ENCODE data around the gene RAPGEF1.

The RAPGEF1 gene

GRCh38 chr9:131580358-131580757 lies 159.5 kb downstream of the RAPGEF1 start:
- no peak overlapping the region for H2BK120ac ChIP-seq (ENCODE audit: low read depth, low read length)
- H2AK5ac ChIP-seq (ENCODE audit: low read length): no peak overlapping the region
- H3K4ac ChIP-seq (ENCODE audit: low read depth, low read length): no peak overlapping the region
- H3K9ac ChIP-seq (ENCODE audit: low read length): no peak overlapping the region
- H3K56ac ChIP-seq (ENCODE audit: low read length): no peak overlapping the region
- no peak for DNase-seq
- peaks cover 2% of the 10 kb centered on the region for H3K36me3 ChIP-seq (ENCODE audit: control insufficient read depth, insufficient read depth, low read length)
- no peak overlapping the region for H4K5ac ChIP-seq (ENCODE audit: low read length)
- H3K79me1 ChIP-seq (ENCODE audit: low read length): no peaks in the 10 kb centered on the region
- H2BK15ac ChIP-seq (replicated peaks; ENCODE audit: low read depth): no peak overlapping the region
- H2BK5ac ChIP-seq (ENCODE audit: low read length): no peak overlapping the region
- no peak overlapping the region for H3K4me2 ChIP-seq (ENCODE audit: low read length)
- H3K18ac ChIP-seq (ENCODE audit: low read length): no peak overlapping the region
- H3K27me3 ChIP-seq (ENCODE audit: insufficient read depth, low read length, poor library complexity): no peaks in the 10 kb centered on the region
- H3K4me1 ChIP-seq (ENCODE audit: control insufficient read depth, low read depth, low read length): no peaks in the 10 kb centered on the region
- H3K4me3 ChIP-seq (ENCODE audit: low read length): no peak overlapping the region
- no peak overlapping the region for H3K23ac ChIP-seq (ENCODE audit: low read length)
- no peaks in the 10 kb centered on the region for H3K79me2 ChIP-seq (ENCODE audit: control insufficient read depth, insufficient read depth, low read length)
- no peak overlapping the region for H4K8ac ChIP-seq (ENCODE audit: low read depth, low read length)
- H3K27ac ChIP-seq (ENCODE audit: low read depth, low read length): no peak overlapping the region
- no CpG with 5 or more reads among the region's 9 CpGs for WGBS (ENCODE audit: extremely low coverage, insufficient coverage, low lambda C conversion rate)

- no peak overlapping the region for H3K4me2 ChIP-seq (ENCODE audit: low read length)
- H2BK5ac ChIP-seq (ENCODE audit: low read length): no peak overlapping the region
- no peak overlapping the region for H3K27ac ChIP-seq (ENCODE audit: low read depth, low read length)
- H3K18ac ChIP-seq (ENCODE audit: low read length): no peak overlapping the region
- no peak overlapping the region for H3K4me3 ChIP-seq (ENCODE audit: low read length)
- no peak overlapping the region for H3K9ac ChIP-seq (ENCODE audit: low read length)
- no peak overlapping the region for H2AK5ac ChIP-seq (ENCODE audit: low read length)
- H3K4ac ChIP-seq (ENCODE audit: low read depth, low read length): no peak overlapping the region
- no peaks in the 10 kb centered on the region for H3K27me3 ChIP-seq (ENCODE audit: insufficient read depth, low read length, poor library complexity)
- WGBS (ENCODE audit: extremely low coverage, insufficient coverage, low lambda C conversion rate): no CpG with 5 or more reads among the region's 8 CpGs
- no peaks in the 10 kb centered on the region for H3K4me1 ChIP-seq (ENCODE audit: control insufficient read depth, low read depth, low read length)
- no peak overlapping the region for H3K56ac ChIP-seq (ENCODE audit: low read length)
- H4K8ac ChIP-seq (ENCODE audit: low read depth, low read length): no peak overlapping the region
- no peak overlapping the region for H3K23ac ChIP-seq (ENCODE audit: low read length)
- no peak for DNase-seq
- no peak overlapping the region for H2BK15ac ChIP-seq (replicated peaks; ENCODE audit: low read depth)
- H3K79me1 ChIP-seq (ENCODE audit: low read length): no peaks in the 10 kb centered on the region
- no peaks in the 10 kb centered on the region for H3K79me2 ChIP-seq (ENCODE audit: control insufficient read depth, insufficient read depth, low read length)
- H4K5ac ChIP-seq (ENCODE audit: low read length): no peak overlapping the region
- H3K36me3 ChIP-seq (ENCODE audit: control insufficient read depth, insufficient read depth, low read length): peaks cover 2% of the 10 kb centered on the region
- no peak overlapping the region for H2BK120ac ChIP-seq (ENCODE audit: low read depth, low read length)
These were observed 160.1 kb downstream of the RAPGEF1 start for GRCh38 chr9:131579789-131580211.

GRCh38 chr9:131578731-131579504 lies 161.0 kb downstream of the RAPGEF1 start:
- H4K5ac ChIP-seq (ENCODE audit: low read length): no peak overlapping the region
- no peaks in the 10 kb centered on the region for H3K79me1 ChIP-seq (ENCODE audit: low read length)
- no peak overlapping the region for H2AK5ac ChIP-seq (ENCODE audit: low read length)
- H2BK120ac ChIP-seq (ENCODE audit: low read depth, low read length): no peak overlapping the region
- H3K4me2 ChIP-seq (ENCODE audit: low read length): no peak overlapping the region
- WGBS (ENCODE audit: extremely low coverage, insufficient coverage, low lambda C conversion rate): no CpG with 5 or more reads among the region's 26 CpGs
- H3K56ac ChIP-seq (ENCODE audit: low read length): no peak overlapping the region
- no peak overlapping the region for H3K4me3 ChIP-seq (ENCODE audit: low read length)
- H3K27ac ChIP-seq (ENCODE audit: low read depth, low read length): no peak overlapping the region
- no peak overlapping the region for H2BK5ac ChIP-seq (ENCODE audit: low read length)
- H4K8ac ChIP-seq (ENCODE audit: low read depth, low read length): no peak overlapping the region
- H3K79me2 ChIP-seq (ENCODE audit: control insufficient read depth, insufficient read depth, low read length): no peaks in the 10 kb centered on the region
- H3K18ac ChIP-seq (ENCODE audit: low read length): no peak overlapping the region
- H3K4ac ChIP-seq (ENCODE audit: low read depth, low read length): no peak overlapping the region
- no peak overlapping the region for H2BK15ac ChIP-seq (replicated peaks; ENCODE audit: low read depth)
- no peak overlapping the region for H3K23ac ChIP-seq (ENCODE audit: low read length)
- no peak for DNase-seq
- H3K36me3 ChIP-seq (ENCODE audit: control insufficient read depth, insufficient read depth, low read length): peaks cover 2% of the 10 kb centered on the region
- no peaks in the 10 kb centered on the region for H3K4me1 ChIP-seq (ENCODE audit: control insufficient read depth, low read depth, low read length)
- no peak overlapping the region for H3K9ac ChIP-seq (ENCODE audit: low read length)
- H3K27me3 ChIP-seq (ENCODE audit: insufficient read depth, low read length, poor library complexity): no peaks in the 10 kb centered on the region

- H3K4me3 ChIP-seq (ENCODE audit: low read length): no peak overlapping the region
- WGBS (ENCODE audit: extremely low coverage, insufficient coverage, low lambda C conversion rate): no CpG with 5 or more reads among the region's 13 CpGs
- H3K4me1 ChIP-seq (ENCODE audit: control insufficient read depth, low read depth, low read length): no peaks in the 10 kb centered on the region
- no peaks in the 10 kb centered on the region for H3K27me3 ChIP-seq (ENCODE audit: insufficient read depth, low read length, poor library complexity)
- H4K8ac ChIP-seq (ENCODE audit: low read depth, low read length): no peak overlapping the region
- no peaks in the 10 kb centered on the region for H3K79me1 ChIP-seq (ENCODE audit: low read length)
- no peaks in the 10 kb centered on the region for H3K79me2 ChIP-seq (ENCODE audit: control insufficient read depth, insufficient read depth, low read length)
- no peak overlapping the region for H2AK5ac ChIP-seq (ENCODE audit: low read length)
- H4K5ac ChIP-seq (ENCODE audit: low read length): no peak overlapping the region
- H3K56ac ChIP-seq (ENCODE audit: low read length): no peak overlapping the region
- H3K18ac ChIP-seq (ENCODE audit: low read length): no peak overlapping the region
- no peak overlapping the region for H3K27ac ChIP-seq (ENCODE audit: low read depth, low read length)
- H2BK5ac ChIP-seq (ENCODE audit: low read length): no peak overlapping the region
- no peak overlapping the region for H3K4ac ChIP-seq (ENCODE audit: low read depth, low read length)
- no peak overlapping the region for H3K4me2 ChIP-seq (ENCODE audit: low read length)
- H3K23ac ChIP-seq (ENCODE audit: low read length): no peak overlapping the region
- DNase-seq: no peak
- H2BK15ac ChIP-seq (replicated peaks; ENCODE audit: low read depth): no peak overlapping the region
- no peak overlapping the region for H3K9ac ChIP-seq (ENCODE audit: low read length)
- H3K36me3 ChIP-seq (ENCODE audit: control insufficient read depth, insufficient read depth, low read length): peaks cover 2% of the 10 kb centered on the region
- H2BK120ac ChIP-seq (ENCODE audit: low read depth, low read length): no peak overlapping the region
These were observed 161.9 kb downstream of the RAPGEF1 start for GRCh38 chr9:131578021-131578420.

- H3K27me3 ChIP-seq (ENCODE audit: insufficient read depth, low read length, poor library complexity): no peaks in the 10 kb centered on the region
- no peak overlapping the region for H2BK15ac ChIP-seq (replicated peaks; ENCODE audit: low read depth)
- H2AK5ac ChIP-seq (ENCODE audit: low read length): no peak overlapping the region
- no peak overlapping the region for H4K5ac ChIP-seq (ENCODE audit: low read length)
- no peak overlapping the region for H3K23ac ChIP-seq (ENCODE audit: low read length)
- no peak overlapping the region for H3K56ac ChIP-seq (ENCODE audit: low read length)
- no peaks in the 10 kb centered on the region for H3K79me2 ChIP-seq (ENCODE audit: control insufficient read depth, insufficient read depth, low read length)
- WGBS (ENCODE audit: extremely low coverage, insufficient coverage, low lambda C conversion rate): no CpG with 5 or more reads among the region's 25 CpGs
- H2BK5ac ChIP-seq (ENCODE audit: low read length): no peak overlapping the region
- H3K4me3 ChIP-seq (ENCODE audit: low read length): no peak overlapping the region
- no peak overlapping the region for H3K4me2 ChIP-seq (ENCODE audit: low read length)
- no peak overlapping the region for H4K8ac ChIP-seq (ENCODE audit: low read depth, low read length)
- H3K4me1 ChIP-seq (ENCODE audit: control insufficient read depth, low read depth, low read length): no peaks in the 10 kb centered on the region
- no peak overlapping the region for H2BK120ac ChIP-seq (ENCODE audit: low read depth, low read length)
- no peak overlapping the region for H3K9ac ChIP-seq (ENCODE audit: low read length)
- H3K36me3 ChIP-seq (ENCODE audit: control insufficient read depth, insufficient read depth, low read length): peaks cover 2% of the 10 kb centered on the region
- no peak overlapping the region for H3K18ac ChIP-seq (ENCODE audit: low read length)
- no peak for DNase-seq
- no peak overlapping the region for H3K4ac ChIP-seq (ENCODE audit: low read depth, low read length)
- no peaks in the 10 kb centered on the region for H3K79me1 ChIP-seq (ENCODE audit: low read length)
- no peak overlapping the region for H3K27ac ChIP-seq (ENCODE audit: low read depth, low read length)
These were observed 162.6 kb downstream of the RAPGEF1 start for GRCh38 chr9:131577005-131578000.
